ENCODE data around the gene LPXN. TPM values are rescaled to one million over a fixed set of nuclear protein-coding genes. Genes with fewer than 3 reads are reported as not detected.
A peak's percentile ranks its signal among the peaks of the same experiment; 100 is the strongest.

The LPXN gene
- total and polyA plus RNA-seq, 10 of the 15 experiments (the other 5 are each of a cell fraction or from before 2014, with no cell fraction given) = 131 to 349 (median 201) TPM

- TF ChIP-seq TCF12 (IDR thresholded peaks at IDR 0.05; ENCODE audit: low read depth, low read length) = peak; percentile 98
- no peak for TF ChIP-seq ZBTB11 (CRISPR knock-in tag; IDR thresholded peaks at IDR 0.05)
- TF ChIP-seq HDGF (IDR thresholded peaks at IDR 0.05) = peak; percentile 66
- 0 out of 2 replicates have a peak, but pooled peaks have one; percentile 25 for TF ChIP-seq BRCA1 (IDR thresholded peaks at IDR 0.05; ENCODE audit: low read depth, low read length)
- TF ChIP-seq ZNF622 (IDR thresholded peaks at IDR 0.05) = no peak
- TF ChIP-seq TBL1XR1 (IDR thresholded peaks at IDR 0.05; ENCODE audit: low read depth, low read length) = no peak; the same call in 1 of the 2 replicates
- no peak; the same call in 1 of the 2 replicates for TF ChIP-seq RBBP5 (conservative IDR thresholded peaks at IDR 0.05)
- no peak for TF ChIP-seq SUZ12 (IDR thresholded peaks at IDR 0.05; ENCODE audit: unreplicated experiment)
- TF ChIP-seq USF1 (IDR thresholded peaks at IDR 0.05; ENCODE audit: borderline replicate concordance, extremely low read length, insufficient read depth, low read depth, low read length) = no peak
- TF ChIP-seq ATF2 (IDR thresholded peaks at IDR 0.05; ENCODE audit: low read length) = peak; percentile 90
- peak; percentile 83; the same call in 1 of the 2 replicates for TF ChIP-seq STAT1 (conservative IDR thresholded peaks at IDR 0.05)
- 0 out of 2 replicates have a peak, but pooled peaks have one; percentile 43 for TF ChIP-seq JUND (IDR thresholded peaks at IDR 0.05; ENCODE audit: low read depth, low read length)
- TF ChIP-seq FOS (IDR thresholded peaks at IDR 0.05; ENCODE audit: borderline replicate concordance, extremely low read depth, insufficient read length) = no peak
- TF ChIP-seq BCL11A (IDR thresholded peaks at IDR 0.05; ENCODE audit: low read depth, low read length) = peak; percentile 98
- TF ChIP-seq ATF7 (IDR thresholded peaks at IDR 0.05; ENCODE audit: low read depth) = peak; percentile 86
- TF ChIP-seq NFYB (IDR thresholded peaks at IDR 0.05; ENCODE audit: insufficient read depth, low read depth, low read length) = no peak
- TF ChIP-seq PBX3 (IDR thresholded peaks at IDR 0.05; ENCODE audit: insufficient replicate concordance, low read depth, low read length) = peak; percentile 59
- TF ChIP-seq IRF3 (IDR thresholded peaks at IDR 0.05) = no peak
- peak; percentile 91 for TF ChIP-seq POU2F2 (IDR thresholded peaks at IDR 0.05; ENCODE audit: borderline replicate concordance, low read depth, low read length)
- peak; percentile 99 for TF ChIP-seq NR2F1 (conservative IDR thresholded peaks at IDR 0.05)
- peak; percentile 90 for TF ChIP-seq WRNIP1 (IDR thresholded peaks at IDR 0.05; ENCODE audit: borderline replicate concordance, low read depth, low read length)
- peak; percentile 99 for TF ChIP-seq RUNX3 (IDR thresholded peaks at IDR 0.05; ENCODE audit: low read length)
- TF ChIP-seq MTA3 (IDR thresholded peaks at IDR 0.05; ENCODE audit: borderline replicate concordance, low read length) = peak; percentile 81; the same call in 1 of the 2 replicates
- peak; percentile 68 for TF ChIP-seq CREB1 (IDR thresholded peaks at IDR 0.05; ENCODE audit: low read depth)
Observed at GRCh38 chr11:58577555-58578135, 2.0 kb upstream of the LPXN start (continued).

Measured in GM12878 (cell line).